ENCODE data around the gene HOGA1.

The HOGA1 gene

GRCh38 chr10:97651773-97652172 is 67.6 kb downstream of the HOGA1 start:
- DNase-seq: no peak

- no peak for DNase-seq
Observed at GRCh38 chr10:97656777-97657176, 72.6 kb downstream of the HOGA1 start.

DNA sequence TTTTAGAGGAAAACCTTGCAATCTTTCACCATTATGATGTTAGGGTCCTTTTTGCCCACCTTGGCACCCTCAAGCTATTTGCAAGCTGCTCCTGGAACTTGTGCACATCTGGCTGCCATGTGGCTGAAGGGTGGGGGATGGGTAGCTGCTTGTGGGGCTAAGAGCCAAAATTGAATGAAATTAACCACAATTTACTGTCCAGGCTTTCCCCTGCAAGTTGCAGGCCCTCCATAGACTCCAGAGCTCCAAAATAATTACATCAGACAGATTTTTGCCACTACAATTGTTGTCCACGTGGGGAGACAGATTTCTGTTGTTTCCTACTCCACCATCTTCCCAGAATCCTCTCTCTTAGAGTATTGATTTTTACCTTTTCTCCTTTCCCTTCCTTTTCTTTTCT is 75.4 kb downstream of the HOGA1 start:
- DNase-seq: no peak
